VCaP (cell line): Measurements from ENCODE around the gene NSMCE3.

ENCODE experiments used
- H3K27ac ChIP-seq: fragments of 450-650 bp; 2 replicates; pipeline ENCODE4 v1.5.1; 2017
- TF ChIP-seq, protein P1 (sequence below): fragments of 450-650 bp; conservative IDR thresholded peaks from 2 replicates; pipeline ENCODE4 v1.5.1; 2017; ENCODE audit warnings: mild to moderate bottlenecking, moderate library complexity

Gene NSMCE3

GRCh38 chr15:29283381-29283780 is 13.8 kb upstream of the NSMCE3 start:
- H3K27ac ChIP-seq: no peak overlapping the region
- TF ChIP-seq, protein P1, sequence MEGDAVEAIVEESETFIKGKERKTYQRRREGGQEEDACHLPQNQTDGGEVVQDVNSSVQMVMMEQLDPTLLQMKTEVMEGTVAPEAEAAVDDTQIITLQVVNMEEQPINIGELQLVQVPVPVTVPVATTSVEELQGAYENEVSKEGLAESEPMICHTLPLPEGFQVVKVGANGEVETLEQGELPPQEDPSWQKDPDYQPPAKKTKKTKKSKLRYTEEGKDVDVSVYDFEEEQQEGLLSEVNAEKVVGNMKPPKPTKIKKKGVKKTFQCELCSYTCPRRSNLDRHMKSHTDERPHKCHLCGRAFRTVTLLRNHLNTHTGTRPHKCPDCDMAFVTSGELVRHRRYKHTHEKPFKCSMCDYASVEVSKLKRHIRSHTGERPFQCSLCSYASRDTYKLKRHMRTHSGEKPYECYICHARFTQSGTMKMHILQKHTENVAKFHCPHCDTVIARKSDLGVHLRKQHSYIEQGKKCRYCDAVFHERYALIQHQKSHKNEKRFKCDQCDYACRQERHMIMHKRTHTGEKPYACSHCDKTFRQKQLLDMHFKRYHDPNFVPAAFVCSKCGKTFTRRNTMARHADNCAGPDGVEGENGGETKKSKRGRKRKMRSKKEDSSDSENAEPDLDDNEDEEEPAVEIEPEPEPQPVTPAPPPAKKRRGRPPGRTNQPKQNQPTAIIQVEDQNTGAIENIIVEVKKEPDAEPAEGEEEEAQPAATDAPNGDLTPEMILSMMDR: no peak

DNA sequence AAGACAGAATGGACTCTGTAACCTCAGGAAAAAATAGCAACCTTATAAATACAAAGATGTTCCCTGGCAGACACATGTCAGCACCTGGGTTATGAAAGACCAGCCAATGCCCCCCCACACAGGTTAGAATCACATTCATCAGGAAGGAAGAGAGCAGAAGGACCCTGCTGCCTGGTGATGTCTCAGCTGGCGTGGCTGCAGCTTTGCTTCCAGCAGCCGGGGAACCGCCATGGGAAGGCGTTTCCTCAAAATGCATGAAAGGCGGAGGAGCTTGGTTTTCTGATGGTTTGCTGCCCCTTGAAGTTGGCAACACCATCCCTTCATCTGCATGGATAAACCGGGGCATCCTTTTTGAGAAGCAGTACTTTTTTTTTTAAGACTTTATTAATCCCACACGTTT is 10.9 kb upstream of the NSMCE3 start:
- TF ChIP-seq, protein P1: no peak
- no peak overlapping the region for H3K27ac ChIP-seq

GRCh38 chr15:29278436-29279105 is 8.9 kb upstream of the NSMCE3 start:
- no peak overlapping the region for H3K27ac ChIP-seq
- TF ChIP-seq, protein P1: no peak

GRCh38 chr15:29276366-29276765 is 6.7 kb upstream of the NSMCE3 start:
- peak overlapping the region; percentile 51 for H3K27ac ChIP-seq
- TF ChIP-seq, protein P1: no peak

GRCh38 chr15:29275855-29276254 is 6.2 kb upstream of the NSMCE3 start:
- TF ChIP-seq, protein P1: no peak

DNA sequence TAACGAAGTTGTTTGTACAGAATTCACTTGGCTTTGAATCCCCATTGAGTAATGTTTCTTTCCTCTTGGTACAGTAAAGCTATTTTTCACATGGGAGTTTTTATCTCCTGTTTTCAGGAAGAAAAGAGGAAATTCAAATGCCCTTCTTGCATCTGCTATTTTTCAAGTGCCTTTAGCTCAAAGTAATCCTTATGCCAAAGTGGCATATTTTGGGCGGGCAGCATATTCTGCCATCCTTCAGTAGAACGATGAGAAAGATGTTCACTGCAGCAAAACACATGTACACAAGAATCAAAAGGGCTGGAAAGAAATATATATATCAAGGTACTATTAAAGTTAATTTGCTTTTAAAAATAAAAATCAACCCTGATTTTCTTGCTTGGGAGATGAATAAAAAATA is 5.3 kb upstream of the NSMCE3 start:
- peak overlapping the region; percentile 51; the same call in 1 of the 2 replicates for H3K27ac ChIP-seq
- TF ChIP-seq, protein P1: no peak

More at GRCh38 chr15:29275855-29276254, 6.2 kb upstream of the NSMCE3 start:
- peak overlapping the region; percentile 51 for H3K27ac ChIP-seq

DNA sequence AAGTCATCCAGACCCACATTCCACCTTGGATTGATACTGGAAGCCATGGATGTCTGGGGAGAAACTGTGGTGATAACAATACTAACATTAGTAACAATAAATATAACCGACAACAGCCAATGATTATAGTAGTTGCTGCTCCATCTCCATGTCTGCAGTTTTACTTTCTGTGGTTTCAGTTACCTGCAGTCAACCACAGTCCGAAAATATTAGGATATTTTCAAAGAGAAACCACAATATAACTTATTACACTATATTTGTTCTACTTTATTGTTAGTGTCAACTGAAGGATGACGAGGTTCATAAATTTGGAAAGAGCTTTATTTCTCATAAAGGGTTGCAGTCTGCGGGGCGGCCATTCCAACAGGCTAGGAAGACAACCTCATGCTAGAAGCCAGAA is 2.6 kb upstream of the NSMCE3 start:
- TF ChIP-seq, protein P1: no peak
- no peak overlapping the region for H3K27ac ChIP-seq
